KMS-11 (cell line): ENCODE results near the gene TEX2.

Experiments
- H2AFZ ChIP-seq: fragments of 200-600 bp; sonication (generic); 2 replicates; pipeline ENCODE4 v1.6.1; 2016; ENCODE audit warnings: antibody characterized with exemption, mixed run types, low read depth
- H3K27ac ChIP-seq: fragments of 200-600 bp; sonication (generic); 2 replicates; pipeline ENCODE4 v1.6.1; 2016; ENCODE audit warnings: mild to moderate bottlenecking, mixed run types
- H3K27me3 ChIP-seq: fragments of 200-600 bp; sonication (generic); 2 replicates; pipeline ENCODE4 v1.6.1; 2017; ENCODE audit warnings: mild to moderate bottlenecking, low read depth, mixed run types, moderate library complexity; ENCODE audit not compliant: insufficient read depth
- H3K36me3 ChIP-seq: fragments of 200-600 bp; sonication (generic); 2 replicates; pipeline ENCODE4 v1.6.1; 2017; ENCODE audit warnings: mild to moderate bottlenecking, mixed run types; ENCODE audit not compliant: insufficient read depth
- H3K4me1 ChIP-seq: fragments of 200-600 bp; sonication (generic); 2 replicates; pipeline ENCODE4 v1.6.1; 2016; ENCODE audit warnings: mild to moderate bottlenecking, low read depth, mixed run types; ENCODE audit not compliant: poor library complexity, severe bottlenecking
- H3K4me2 ChIP-seq: fragments of 200-600 bp; sonication (generic); 2 replicates; pipeline ENCODE4 v1.7.0; 2016; ENCODE audit warnings: mild to moderate bottlenecking, mixed run types
- H3K4me3 ChIP-seq: fragments of 200-600 bp; sonication (generic); IDR thresholded peaks from 2 replicates; pipeline ENCODE4 v1.6.1; 2017; ENCODE audit warnings: low read depth, low read length, mixed read lengths; ENCODE audit not compliant: insufficient read depth
- H3K79me2 ChIP-seq: fragments of 200-600 bp; sonication (generic); 2 replicates; pipeline ENCODE4 v1.6.1; 2016; ENCODE audit warnings: low read depth, mixed run types; ENCODE audit not compliant: insufficient read depth
- H3K9ac ChIP-seq: fragments of 200-600 bp; sonication (generic); 2 replicates; pipeline ENCODE4 v1.6.1; 2016; ENCODE audit warnings: mild to moderate bottlenecking, mixed run types
- H4K20me1 ChIP-seq: fragments of 200-600 bp; sonication (generic); 2 replicates; pipeline ENCODE4 v1.6.1; 2016; ENCODE audit warnings: mild to moderate bottlenecking, mixed run types; ENCODE audit not compliant: insufficient read depth
- TF ChIP-seq, protein P1 (sequence below): fragments of 200-600 bp; sonication (generic); conservative IDR thresholded peaks from 2 replicates; pipeline ENCODE4 v1.6.1; 2017; ENCODE audit warnings: low read depth, mild to moderate bottlenecking, antibody characterized with exemption, low read length, moderate library complexity, mixed read lengths

Gene TEX2

DNA sequence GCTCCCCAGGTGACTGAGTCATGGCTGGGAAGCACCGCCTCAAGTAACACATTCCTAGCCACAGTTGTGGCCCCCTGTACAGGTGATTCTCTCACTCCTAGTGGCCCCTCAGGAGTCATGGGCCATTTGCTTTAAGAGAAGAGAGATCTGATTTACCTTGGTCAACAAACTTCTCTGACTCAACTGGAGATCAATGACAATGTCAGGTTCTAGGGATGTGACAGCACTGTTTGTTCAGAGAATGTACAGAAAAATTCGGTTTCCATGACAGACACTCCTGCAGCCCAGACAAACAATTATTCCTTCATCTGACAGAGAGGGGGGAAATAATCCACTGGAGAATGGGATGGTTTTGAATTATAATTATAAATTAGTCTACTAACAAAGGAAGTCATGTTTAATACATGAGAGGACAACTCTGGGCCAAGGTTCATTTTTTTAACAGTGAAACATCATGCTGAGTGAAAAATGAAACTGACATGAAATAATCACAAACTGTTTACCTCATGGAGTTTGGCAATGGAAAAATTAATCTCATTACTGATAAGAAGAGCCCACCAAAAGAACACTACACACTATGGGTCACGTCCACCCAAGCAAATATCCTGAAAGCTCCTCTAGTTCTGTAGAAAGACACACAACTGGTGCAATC lies 142.8 kb downstream of the TEX2 start:
- Histone ChIP-seq H4K20me1 (no peaks in the 10 kb centered on the region), H3K27ac (peak overlapping the region; percentile 95), H3K4me1 (peaks cover 95% of the 10 kb centered on the region), H3K36me3 (no peaks in the 10 kb centered on the region), H3K27me3 (no peaks in the 10 kb centered on the region), H3K4me2 (peak overlapping the region; percentile 76), H3K79me2 (peaks cover 89% of the 10 kb centered on the region), H2AFZ (no peak overlapping the region), H3K4me3 (no peak overlapping the region), H3K9ac (peak overlapping the region; percentile 52)
- TF ChIP-seq, protein P1, sequence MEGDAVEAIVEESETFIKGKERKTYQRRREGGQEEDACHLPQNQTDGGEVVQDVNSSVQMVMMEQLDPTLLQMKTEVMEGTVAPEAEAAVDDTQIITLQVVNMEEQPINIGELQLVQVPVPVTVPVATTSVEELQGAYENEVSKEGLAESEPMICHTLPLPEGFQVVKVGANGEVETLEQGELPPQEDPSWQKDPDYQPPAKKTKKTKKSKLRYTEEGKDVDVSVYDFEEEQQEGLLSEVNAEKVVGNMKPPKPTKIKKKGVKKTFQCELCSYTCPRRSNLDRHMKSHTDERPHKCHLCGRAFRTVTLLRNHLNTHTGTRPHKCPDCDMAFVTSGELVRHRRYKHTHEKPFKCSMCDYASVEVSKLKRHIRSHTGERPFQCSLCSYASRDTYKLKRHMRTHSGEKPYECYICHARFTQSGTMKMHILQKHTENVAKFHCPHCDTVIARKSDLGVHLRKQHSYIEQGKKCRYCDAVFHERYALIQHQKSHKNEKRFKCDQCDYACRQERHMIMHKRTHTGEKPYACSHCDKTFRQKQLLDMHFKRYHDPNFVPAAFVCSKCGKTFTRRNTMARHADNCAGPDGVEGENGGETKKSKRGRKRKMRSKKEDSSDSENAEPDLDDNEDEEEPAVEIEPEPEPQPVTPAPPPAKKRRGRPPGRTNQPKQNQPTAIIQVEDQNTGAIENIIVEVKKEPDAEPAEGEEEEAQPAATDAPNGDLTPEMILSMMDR, result no peak

DNA sequence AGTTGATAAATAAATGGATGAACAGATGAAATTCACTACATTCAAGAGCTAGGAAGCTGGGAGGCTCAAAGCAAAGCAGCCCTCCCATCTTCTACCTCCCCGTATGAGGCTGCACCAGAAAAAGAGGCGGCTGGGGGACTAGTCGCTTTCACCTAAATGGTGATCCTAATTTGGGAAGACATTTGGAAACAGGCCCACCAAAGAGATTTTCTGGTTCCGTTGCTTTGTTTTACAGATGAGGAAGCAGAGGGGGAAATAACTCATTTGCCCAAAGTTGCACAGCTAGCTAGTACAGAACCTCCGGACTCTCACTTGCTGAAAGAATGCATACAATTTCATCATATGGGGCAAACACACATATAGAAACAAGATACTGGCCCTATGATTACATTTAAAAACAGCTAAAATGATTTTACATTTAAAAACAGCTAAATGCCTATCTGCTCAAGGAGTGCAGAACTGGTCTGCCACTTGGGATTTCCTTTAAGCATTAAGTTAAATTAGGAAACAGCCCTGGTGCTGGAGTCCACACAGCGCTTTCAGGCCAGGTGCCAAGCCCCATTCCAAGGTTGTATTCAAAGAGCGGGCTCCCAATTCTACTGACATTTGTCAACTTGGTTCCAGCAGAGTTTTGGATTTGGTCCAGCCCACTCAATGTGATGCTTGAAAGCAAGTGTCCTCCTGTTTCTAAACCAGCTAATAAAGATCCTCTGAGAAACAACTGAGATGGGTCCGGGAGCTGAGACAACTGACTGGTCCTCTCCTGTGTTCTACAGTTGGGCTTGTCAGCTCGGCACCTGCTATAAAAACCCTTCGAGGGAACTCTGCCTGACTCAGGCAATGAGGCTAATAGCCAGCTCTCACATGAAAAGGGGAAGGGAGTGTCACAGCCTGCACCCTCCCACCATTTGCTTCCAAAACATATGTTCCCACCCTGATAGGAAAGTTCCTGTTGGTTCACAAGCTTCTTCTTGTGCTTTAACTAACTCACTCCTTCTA lies 144.8 kb downstream of the TEX2 start:
- Histone ChIP-seq H3K4me1 (peaks cover 84% of the 10 kb centered on the region), H3K4me3 (no peak overlapping the region), H4K20me1 (no peaks in the 10 kb centered on the region), H3K79me2 (peaks cover 89% of the 10 kb centered on the region), H3K4me2 (peak overlapping the region; percentile 76), H3K27ac (peak overlapping the region; percentile 95; the same call in 1 of the 2 replicates), H3K36me3 (no peaks in the 10 kb centered on the region), H3K9ac (peak overlapping the region; percentile 11; the same call in 1 of the 2 replicates), H2AFZ (no peak overlapping the region), H3K27me3 (no peaks in the 10 kb centered on the region)
- TF ChIP-seq, protein P1, result no peak

DNA sequence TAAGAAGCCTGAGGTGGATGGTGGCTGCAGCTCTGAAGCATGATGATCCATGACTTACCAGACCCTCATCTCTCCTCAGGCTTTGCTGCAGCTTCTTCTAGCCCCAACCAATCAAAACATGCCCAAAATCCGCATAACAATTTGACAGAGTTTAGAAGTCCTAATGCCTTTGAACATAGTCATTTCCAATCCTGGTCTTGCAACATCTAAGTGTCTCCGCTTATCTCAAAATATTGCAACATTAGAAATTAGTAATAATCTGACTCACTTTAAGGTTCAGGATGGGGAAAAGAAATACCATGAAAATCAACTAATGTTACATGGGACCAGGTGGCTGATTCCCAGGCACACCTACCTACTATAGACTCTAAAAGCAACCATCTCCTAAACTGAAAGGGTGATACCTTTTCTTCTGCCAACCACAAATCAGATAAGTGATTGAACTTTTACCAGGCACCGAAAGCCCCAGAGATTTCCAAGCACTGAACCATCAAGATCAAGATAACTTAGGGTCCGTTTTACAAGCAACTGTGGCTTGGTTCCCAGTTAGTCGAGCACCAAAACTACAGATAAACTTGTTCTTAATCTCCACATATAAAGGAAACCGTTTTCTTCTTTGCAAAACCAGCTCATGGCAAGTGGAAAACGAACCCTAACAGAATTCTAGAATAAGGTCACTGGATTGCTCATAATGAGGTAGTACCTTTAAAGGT lies 147.1 kb downstream of the TEX2 start:
- Histone ChIP-seq H2AFZ (no peak overlapping the region), H3K27ac (no peak overlapping the region), H3K4me2 (peak overlapping the region; percentile 1; the same call in 1 of the 2 replicates), H3K27me3 (no peaks in the 10 kb centered on the region), H3K4me3 (no peak overlapping the region), H3K79me2 (peaks cover 92% of the 10 kb centered on the region), H4K20me1 (no peaks in the 10 kb centered on the region), H3K4me1 (peaks cover 72% of the 10 kb centered on the region), H3K9ac (no peak overlapping the region), H3K36me3 (no peaks in the 10 kb centered on the region)
- TF ChIP-seq, protein P1, result no peak

DNA sequence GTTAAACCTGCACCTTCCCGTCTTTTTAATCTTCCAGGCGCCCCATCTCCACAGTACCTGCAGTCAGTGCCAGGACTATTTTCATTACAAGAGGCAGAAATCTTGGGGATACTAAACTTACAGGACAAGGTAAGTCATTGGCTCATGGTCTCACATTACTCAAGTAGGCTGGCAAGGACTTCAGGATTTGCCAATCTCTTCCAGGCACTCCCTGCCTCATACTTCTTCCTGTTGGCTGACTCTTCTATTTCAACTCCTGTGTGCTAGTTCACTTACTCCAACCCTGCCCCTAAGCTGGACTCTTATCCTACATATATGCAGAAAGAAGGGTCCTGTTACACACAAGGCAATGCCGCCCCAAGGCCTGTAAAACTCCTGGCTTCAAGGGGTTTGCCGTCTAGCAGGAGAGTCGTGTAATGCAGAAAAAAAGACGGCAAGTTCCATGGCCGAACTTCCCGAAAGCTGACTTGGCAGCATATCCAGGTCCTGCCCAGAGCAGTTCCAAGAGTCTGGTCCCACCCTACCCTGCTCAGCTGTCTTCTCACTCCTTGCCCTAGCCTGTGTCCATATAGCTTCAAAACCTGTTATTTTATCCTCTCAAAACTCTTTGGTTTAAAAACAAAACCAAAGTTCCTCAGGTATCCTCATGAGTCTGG lies 147.9 kb downstream of the TEX2 start:
- Histone ChIP-seq H3K79me2 (peaks cover 95% of the 10 kb centered on the region), H3K27ac (no peak overlapping the region), H3K36me3 (no peaks in the 10 kb centered on the region), H4K20me1 (no peaks in the 10 kb centered on the region), H3K4me2 (no peak overlapping the region), H3K4me3 (no peak overlapping the region), H3K9ac (no peak overlapping the region), H3K27me3 (no peaks in the 10 kb centered on the region), H2AFZ (no peak overlapping the region), H3K4me1 (peaks cover 72% of the 10 kb centered on the region)
- TF ChIP-seq, protein P1, result no peak
